ENCODE results near the gene TBX1. TPM values are rescaled to one million over a fixed set of nuclear protein-coding genes. Genes with fewer than 3 reads are reported as not detected.
"Not testable (repeated sequence)": the region's sequence is repeated elsewhere in the genome, so short reads cannot be mapped to it uniquely, and the experiment has no call there.

The TBX1 gene
- total RNA-seq, 1 experiment from 2014 or later, result 0.08 TPM

DNA sequence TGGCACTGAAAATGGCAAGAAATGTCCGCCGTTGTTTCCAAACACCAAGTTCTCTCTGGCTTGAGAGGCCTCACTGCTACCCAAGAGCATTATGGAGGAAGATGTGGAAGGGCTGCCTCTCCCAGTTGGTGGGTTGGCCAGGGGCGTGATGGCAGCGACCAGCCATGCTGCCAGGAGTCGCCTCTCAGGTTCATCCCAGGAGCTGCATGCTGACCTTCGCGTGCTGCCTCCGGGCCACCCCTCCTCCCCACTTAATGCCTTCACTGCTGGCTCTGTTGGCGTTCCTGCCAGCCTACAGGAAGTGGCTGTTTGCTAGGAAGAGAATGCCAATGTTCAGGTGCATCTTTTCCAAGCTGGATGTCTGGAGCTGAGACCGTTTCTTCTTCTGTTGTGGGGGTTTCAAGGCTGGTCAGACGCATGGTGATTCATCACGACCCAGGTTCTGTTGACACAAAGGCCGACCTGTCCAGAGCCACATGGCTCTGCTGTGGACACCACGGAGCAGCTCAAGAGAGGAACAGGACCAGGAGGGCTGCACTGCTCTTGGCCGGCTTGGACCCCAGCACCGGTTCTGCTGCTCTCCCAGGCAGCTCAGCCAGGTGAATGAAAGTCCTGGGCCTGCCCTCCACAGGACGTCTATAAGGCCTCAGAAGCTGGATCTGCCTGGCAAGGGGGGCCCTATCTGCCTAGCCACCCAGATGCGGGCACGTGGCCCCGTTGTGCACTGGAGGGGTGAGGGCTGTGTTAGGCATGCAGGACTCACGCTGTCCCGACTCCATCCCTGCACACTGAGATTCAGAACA, 25.1 kb downstream of the TBX1 start:
- in situ Hi-C loops (cut with HindIII; ENCODE audit: low pct_unique_long_range_greater_than_20kb, low sequenced_read_pairs), result no loop called here

GRCh38 chr22:19786264-19786585, 25.6 kb downstream of the TBX1 start:
- no peak for DNase-seq (ENCODE audit: low read depth, low spot score)
- in situ Hi-C loops (cut with HindIII; ENCODE audit: low pct_unique_long_range_greater_than_20kb, low sequenced_read_pairs), result no loop called here

More for the DNA sequence above, 25.1 kb downstream of the TBX1 start:
- no peak for DNase-seq (ENCODE audit: low read depth, low spot score)

- in situ Hi-C loops (cut with HindIII; ENCODE audit: low pct_unique_long_range_greater_than_20kb, low sequenced_read_pairs), result no loop called here
- DNase-seq (ENCODE audit: low read depth, low spot score), result no peak
Observed at GRCh38 chr22:19786959-19787848, 26.6 kb downstream of the TBX1 start.

GRCh38 chr22:19787849-19788141, 27.2 kb downstream of the TBX1 start:
- DNase-seq (ENCODE audit: low read depth, low spot score), result no peak
- in situ Hi-C loops (cut with HindIII; ENCODE audit: low pct_unique_long_range_greater_than_20kb, low sequenced_read_pairs), result no loop called here

DNA sequence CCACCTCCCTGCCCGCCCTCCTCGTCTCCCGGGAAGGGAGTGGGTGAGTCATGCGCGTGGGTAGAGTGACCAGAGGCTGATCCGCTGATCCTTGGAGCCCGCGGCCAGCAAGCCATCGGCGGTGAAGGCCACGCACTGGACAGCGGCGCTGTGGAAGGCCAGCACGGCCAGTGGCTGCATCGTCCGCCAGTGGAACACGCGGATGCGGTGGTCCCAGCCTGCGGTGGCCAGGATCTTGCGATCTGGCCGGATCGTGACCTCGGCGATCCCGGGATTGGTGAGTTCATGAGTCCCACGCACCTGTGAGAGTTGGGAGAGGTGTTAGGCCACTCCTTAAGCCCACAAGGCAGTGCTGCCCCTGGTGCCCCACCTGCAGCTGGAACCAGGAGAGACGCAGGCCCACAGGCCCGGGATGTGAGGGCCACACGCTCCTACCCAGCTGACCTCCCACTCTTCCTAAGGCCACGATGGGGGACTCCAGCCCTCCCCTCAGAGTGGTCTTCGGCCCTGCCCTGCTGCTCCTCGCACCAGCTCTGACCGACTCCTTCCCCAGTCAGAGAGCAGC, 28.2 kb downstream of the TBX1 start:
- in situ Hi-C loops (cut with HindIII; ENCODE audit: low pct_unique_long_range_greater_than_20kb, low sequenced_read_pairs), result no loop called here
- DNase-seq (ENCODE audit: low read depth, low spot score), result no peak

DNA sequence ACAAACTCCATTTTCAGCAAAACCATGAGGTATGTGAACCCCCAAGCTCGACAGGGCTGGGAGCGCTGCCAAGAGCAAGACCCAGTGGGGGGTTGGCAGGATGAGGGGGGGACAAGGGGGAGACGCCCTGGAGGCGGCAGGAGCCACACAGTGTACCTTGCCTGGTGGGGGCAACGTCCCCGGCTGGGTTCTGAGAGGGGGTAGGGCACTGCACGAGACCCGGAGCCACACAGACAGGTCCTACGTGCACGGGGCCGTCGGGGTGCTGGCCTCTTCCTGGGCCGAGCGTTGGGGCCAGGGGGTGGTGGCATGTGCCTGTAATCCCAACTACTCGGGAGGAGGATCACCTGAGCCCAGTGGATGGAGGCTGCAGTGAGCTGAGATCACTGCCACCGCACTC, 28.8 kb downstream of the TBX1 start:
- in situ Hi-C loops (cut with HindIII; ENCODE audit: low pct_unique_long_range_greater_than_20kb, low sequenced_read_pairs), result no loop called here
- DNase-seq (ENCODE audit: low read depth, low spot score), result no peak

DNA sequence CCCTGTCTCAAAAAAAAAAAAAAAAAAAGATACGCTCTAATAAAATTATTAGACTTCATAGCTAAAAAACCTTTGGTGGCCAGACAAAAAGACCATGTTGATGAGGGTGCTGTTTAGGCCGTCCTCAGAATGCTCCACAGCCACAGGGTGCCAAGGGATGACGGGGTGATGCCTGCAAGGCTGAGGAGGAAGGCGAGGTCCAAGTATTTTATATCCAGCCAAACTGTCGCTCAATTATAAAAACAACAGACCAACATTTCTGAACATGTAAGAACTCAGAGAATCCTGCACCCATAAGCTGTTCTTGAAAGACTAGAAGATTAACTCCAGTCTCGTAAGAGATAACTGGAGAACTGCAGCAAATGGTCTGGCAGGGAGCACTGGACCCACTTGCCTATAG, 29.2 kb downstream of the TBX1 start:
- no peak for DNase-seq (ENCODE audit: low read depth, low spot score)
- in situ Hi-C loops (cut with HindIII; ENCODE audit: low pct_unique_long_range_greater_than_20kb, low sequenced_read_pairs), result no loop called here

- DNase-seq (ENCODE audit: low read depth, low spot score), result no peak
- in situ Hi-C loops (cut with HindIII; ENCODE audit: low pct_unique_long_range_greater_than_20kb, low sequenced_read_pairs), result no loop called here
Observed at GRCh38 chr22:19791243-19791642, 30.7 kb downstream of the TBX1 start.

- no peak for DNase-seq (ENCODE audit: low read depth, low spot score)
- in situ Hi-C loops (cut with HindIII; ENCODE audit: low pct_unique_long_range_greater_than_20kb, low sequenced_read_pairs), result no loop called here
Observed at GRCh38 chr22:19791894-19792293, 31.3 kb downstream of the TBX1 start.

- DNase-seq (ENCODE audit: low read depth, low spot score); in situ Hi-C loops (cut with HindIII; ENCODE audit: low pct_unique_long_range_greater_than_20kb, low sequenced_read_pairs): not testable (repeated sequence)
Observed at GRCh38 chr22:19792383-19792896, 31.9 kb downstream of the TBX1 start.

DNA sequence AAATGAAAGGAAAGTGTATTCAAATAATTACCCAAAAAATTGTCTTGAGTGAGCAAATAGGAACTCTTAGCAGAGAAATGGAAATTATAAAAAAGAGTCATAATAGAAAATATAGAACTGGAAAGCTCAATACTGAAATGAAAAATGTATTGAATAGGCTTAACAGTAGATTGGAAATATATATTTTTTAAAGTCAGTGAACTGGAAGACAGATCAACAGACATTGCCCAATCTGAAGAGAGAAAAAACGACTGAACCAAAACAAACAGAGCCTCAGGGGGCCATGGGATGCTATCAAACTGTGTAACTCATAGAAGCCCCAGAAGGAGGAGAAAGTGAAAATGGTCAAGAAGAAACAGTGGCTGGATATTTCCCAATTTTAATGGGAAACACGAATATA, 32.6 kb downstream of the TBX1 start:
- in situ Hi-C loops (cut with HindIII; ENCODE audit: low pct_unique_long_range_greater_than_20kb, low sequenced_read_pairs), result no loop called here

DNA sequence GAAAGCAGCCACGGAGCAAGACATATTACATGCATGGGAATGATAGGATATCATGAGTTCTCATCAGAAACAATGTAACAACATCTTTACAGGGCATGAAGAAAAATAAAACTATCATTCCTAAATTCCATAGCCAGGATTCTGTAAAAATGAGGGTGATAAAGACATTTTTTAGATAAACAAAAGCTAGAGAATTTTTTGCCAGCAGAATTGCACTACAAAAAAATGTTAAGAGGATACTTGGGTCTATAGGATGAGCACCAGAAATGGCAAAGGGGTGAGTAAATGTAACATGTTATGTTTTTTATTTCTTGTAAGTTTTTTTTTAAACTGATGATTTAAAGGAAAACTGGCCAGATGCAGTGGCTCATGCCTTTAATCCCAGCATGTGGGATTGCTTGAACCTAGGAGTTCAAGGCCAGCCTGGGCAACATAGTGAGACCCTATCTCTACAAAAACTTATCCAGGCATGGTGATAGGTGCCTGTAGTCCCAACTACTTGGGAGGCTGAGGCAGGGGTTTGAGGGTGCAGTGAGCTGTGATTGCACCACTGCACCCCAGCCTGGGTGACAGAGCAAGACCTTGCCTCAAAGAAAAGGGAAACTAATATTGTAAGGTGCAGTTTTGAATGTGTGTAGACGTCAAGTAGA, 33.2 kb downstream of the TBX1 start:
- in situ Hi-C loops (cut with HindIII; ENCODE audit: low pct_unique_long_range_greater_than_20kb, low sequenced_read_pairs), result no loop called here
- DNase-seq (ENCODE audit: low read depth, low spot score), result no peak

More for the DNA sequence above, 32.6 kb downstream of the TBX1 start:
- no peak for DNase-seq (ENCODE audit: low read depth, low spot score)

- in situ Hi-C loops (cut with HindIII; ENCODE audit: low pct_unique_long_range_greater_than_20kb, low sequenced_read_pairs), result no loop called here
Observed at GRCh38 chr22:19795617-19796008, 35.0 kb downstream of the TBX1 start.

GRCh38 chr22:19796160-19796559, 35.6 kb downstream of the TBX1 start:
- no peak for DNase-seq (ENCODE audit: low read depth, low spot score)

More at GRCh38 chr22:19795617-19796008, 35.0 kb downstream of the TBX1 start:
- no peak for DNase-seq (ENCODE audit: low read depth, low spot score)

DNA sequence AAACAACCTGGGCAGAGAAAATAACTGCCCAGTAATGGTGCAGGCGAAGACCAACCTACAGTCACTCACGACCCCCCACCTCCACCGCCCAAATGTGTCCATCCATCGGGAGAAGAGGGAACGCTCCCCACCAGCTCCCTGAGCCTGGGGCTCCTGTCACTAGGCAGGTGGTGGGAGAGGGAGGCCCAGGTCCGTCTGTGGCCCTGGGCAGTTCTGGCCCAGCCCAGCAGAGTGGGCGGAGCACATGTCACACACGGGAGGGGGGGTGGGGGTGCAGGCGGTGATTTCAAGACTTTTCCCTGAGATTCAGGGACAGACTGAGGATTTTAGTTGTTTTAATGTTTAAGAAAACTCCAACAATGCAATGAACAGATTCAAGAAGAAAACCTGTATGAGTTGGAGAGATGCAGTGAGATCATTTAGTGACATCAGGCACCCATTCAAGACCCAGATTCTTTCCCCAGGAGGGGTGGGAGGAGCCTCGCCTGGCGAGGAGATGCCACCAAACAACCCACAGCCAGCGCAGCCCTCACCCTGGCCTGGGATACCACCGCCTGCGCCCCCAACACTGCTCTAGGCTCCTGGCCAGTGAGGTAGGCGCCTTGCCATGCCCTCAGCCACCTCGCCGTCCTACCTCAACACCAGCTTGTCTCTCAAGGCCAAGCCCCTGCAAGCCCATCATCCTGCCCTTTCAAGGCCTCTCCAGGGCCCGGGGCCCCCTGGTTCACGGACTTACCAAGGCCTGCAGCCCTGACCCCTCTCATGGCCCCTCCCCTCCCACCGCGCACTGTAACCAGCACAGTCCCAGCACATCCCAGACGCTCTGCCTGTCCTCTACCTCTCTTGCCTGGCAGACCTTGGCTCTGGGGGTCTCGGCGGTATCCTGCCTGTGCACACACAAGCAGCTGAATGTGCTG, 36.8 kb downstream of the TBX1 start:
- no peak for DNase-seq (ENCODE audit: low read depth, low spot score)
- in situ Hi-C loops (cut with HindIII; ENCODE audit: low pct_unique_long_range_greater_than_20kb, low sequenced_read_pairs), result no loop called here

More at GRCh38 chr22:19796160-19796559, 35.6 kb downstream of the TBX1 start:
- in situ Hi-C loops (cut with HindIII; ENCODE audit: low pct_unique_long_range_greater_than_20kb, low sequenced_read_pairs), result no loop called here

GRCh38 chr22:19798003-19798665, 37.6 kb downstream of the TBX1 start:
- in situ Hi-C loops (cut with HindIII; ENCODE audit: low pct_unique_long_range_greater_than_20kb, low sequenced_read_pairs), result no loop called here
- no peak for DNase-seq (ENCODE audit: low read depth, low spot score)

DNA sequence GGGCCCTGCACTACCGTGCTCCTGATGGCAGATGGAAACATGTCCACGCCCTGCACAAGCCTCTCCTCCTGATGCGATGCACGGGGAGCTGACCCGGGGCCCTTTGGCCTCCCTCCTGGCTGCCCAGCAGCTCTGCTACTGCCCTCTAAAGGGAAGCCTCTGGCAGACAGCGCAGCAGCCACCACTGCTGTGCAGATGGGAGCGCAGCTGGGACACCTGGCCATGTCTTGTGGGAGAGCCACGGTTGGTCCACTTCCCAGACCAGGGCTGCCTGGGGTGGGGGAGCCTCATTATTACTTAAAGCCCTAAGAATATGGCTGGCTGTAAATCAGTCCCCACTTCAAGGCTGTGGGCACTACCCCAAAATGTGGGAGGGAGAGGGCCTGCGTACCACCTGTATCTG, 38.3 kb downstream of the TBX1 start:
- in situ Hi-C loops (cut with HindIII; ENCODE audit: low pct_unique_long_range_greater_than_20kb, low sequenced_read_pairs), result no loop called here
- no peak for DNase-seq (ENCODE audit: low read depth, low spot score)
